NCI-H1417 treated with DMSO at 0.1 percent for 48 hours (cell line): Measurements from ENCODE around the gene MAPK7.
"Not testable (repeated sequence)": the region's sequence is repeated elsewhere in the genome, so short reads cannot be mapped to it uniquely, and the experiment has no call there.

Source experiments
- DNase-seq: peaks from one replicate; lab custom pipeline; 2025; lab: John Stamatoyannopoulos, UW

The MAPK7 gene

DNA sequence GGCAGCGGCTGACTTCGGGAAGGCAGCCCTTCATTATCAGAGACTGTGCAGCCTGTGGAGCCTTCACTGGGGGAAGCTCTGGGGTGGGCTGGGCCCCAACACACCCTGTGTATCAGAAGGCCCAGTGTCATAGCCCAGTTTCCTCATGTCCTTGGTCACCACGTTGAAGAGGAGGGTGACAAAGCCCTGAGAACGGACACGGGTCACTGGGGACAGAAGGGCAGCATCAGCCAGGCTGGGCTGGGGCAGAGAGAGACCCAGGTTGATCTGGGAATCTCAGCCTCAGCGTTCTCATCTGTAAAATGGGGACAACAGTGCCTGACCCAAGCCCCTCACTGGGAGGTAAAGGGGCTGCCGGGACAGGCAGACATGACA lies 35.1 kb upstream of the MAPK7 start:
- DNase-seq: no peak

GRCh38 chr17:19343671-19344151 lies 34.6 kb upstream of the MAPK7 start:
- no peak for DNase-seq

- no peak for DNase-seq
These were observed 33.8 kb upstream of the MAPK7 start for GRCh38 chr17:19344311-19345066.

- no peak for DNase-seq
These were observed 33.2 kb upstream of the MAPK7 start for GRCh38 chr17:19345067-19345460.

- no peak for DNase-seq
These were observed 32.6 kb upstream of the MAPK7 start for GRCh38 chr17:19345486-19346350.

DNA sequence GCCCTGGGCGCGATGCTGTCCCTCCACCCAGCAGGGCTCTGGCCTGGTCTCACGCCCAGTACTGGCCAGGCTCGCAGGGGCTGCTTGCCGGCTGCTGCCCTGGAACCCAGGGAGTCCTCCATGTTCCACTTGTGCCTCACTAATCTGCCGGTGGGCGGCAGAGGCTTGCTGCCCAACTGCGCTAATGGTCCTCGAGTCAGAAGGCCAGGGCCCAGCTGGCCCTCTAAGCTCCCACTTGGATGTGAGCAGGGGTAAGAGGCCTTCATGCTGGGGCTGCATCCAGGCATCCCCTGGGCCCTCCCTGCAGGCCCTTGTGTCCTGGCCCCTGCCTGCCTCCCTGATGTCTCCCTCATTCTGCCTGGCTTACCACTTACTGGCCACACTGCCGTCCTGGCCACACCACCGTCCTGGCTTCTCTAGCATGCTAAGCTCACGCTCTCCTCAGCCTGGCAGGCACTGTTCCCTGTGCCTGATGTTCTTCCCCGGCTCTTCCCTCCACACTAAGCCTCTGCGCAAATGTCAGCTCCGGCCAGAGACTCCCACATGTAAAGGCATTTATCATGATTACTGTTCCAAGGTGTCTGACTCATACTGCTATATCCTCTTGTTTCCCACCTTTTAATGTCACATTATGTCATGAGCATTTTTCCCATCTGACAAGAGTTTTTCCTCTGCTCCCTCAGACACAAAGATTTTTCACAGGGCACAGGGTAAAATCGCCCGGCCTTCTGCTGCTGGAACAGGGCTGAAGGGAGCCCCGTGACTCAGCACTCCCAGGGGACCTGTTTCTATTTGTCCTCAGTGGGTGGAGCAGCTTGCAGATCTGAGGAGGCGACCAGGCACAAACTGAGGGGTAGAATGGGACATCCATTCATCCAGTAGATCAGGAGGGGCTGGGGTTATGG lies 31.7 kb upstream of the MAPK7 start:
- no peak for DNase-seq

DNA sequence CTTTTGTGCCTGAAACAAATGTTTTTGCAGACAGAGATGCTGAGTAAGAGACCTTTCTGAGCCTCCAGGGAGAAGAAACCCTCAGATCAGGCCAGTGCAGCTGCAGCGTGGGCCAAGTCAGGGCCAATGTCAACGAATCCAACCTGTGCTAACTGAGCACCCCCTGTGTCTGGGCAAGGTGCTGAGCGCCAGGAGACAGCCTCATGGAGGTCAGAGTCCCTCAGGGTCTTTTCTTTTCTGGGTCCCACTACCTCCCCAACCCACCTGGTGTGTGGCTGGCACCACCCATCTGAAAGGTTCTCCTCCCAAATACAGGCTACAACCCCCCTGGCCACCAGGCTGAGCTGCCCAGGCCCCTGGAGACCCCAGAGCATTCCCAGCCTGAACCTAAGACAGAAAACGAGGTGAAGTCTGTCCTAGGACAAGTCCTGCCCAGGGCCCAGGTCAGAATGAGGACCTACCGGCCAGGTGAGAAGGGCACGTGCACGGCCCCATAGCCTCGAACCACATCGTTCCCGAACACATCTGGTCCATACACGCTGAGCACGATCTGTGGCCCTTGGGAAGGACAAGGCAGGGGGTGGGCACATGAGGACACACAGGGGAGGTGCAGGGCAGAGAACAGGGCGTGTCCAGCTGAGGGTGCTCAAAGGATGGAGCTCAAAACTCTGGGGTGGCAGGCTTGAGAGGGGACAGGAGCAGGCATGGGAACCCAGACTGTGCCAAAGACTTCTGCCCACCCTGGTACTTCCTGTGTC lies 30.8 kb upstream of the MAPK7 start:
- no peak for DNase-seq

DNA sequence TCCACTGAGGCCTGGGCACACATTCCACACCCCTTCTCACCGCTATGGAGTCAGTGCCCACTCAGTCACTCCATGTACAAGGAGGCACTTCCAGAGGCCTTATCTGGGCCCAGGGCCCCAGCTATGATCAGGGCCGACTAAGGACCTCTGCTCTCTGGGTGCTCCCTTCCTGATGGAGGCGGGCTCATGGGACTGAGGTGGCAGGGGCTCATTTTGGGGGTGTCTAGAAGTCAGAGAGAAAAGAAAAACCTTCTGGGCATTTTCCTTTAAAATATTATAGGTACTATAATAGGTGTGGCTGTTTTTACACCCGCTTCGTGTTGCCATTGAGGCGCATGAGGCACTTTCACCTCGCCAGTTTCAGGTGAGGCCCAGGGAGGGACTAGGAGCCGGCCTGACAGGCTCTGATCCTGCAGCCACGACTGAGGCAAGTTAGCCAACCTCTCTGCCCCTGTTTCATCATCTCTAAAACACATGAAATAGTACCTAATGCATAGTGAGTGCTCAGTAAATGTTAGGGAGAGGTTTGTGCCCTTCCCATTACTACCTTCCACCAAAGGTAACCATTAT lies 30.1 kb upstream of the MAPK7 start:
- no peak for DNase-seq

DNA sequence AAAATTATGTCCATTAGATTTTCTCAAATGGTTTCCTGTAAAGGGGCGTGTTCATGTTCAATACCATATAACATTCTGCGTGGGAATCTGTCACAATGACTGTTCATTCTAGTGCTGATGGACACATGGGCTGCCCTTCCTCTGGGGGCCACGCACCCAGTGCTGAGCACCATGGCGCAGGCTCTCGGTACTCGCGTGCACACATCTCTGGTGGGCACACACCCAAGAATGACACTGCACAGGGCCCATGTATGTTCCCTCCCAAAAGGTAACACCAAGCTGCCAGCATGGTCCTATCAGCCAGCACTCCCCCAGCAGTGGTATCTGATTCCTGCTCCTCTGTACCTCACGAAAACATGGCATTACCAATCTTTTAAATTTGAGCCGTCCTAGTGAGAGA lies 29.5 kb upstream of the MAPK7 start:
- no peak for DNase-seq

DNA sequence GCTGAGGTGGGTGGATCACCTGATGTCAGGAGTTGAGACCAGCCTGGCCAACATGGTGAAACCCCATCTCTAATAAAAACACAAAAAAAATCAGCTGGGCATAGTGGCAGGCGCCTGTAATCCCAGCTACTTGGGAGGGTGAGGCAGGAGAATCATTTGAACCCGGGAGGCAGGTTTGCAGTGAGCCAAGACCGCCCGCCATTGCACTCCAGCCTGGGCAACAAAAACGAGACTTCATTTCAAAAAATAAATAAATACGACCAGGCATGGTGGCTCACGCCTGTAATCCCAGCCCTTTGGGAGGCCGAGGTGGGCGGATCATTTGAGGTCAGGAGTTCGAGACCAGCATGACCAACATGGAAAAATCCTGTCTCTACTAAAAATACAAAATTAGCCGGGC lies 24.9 kb upstream of the MAPK7 start:
- DNase-seq: not testable (repeated sequence)

- DNase-seq: no peak
These were observed 23.6 kb upstream of the MAPK7 start for GRCh38 chr17:19354748-19355147.

DNA sequence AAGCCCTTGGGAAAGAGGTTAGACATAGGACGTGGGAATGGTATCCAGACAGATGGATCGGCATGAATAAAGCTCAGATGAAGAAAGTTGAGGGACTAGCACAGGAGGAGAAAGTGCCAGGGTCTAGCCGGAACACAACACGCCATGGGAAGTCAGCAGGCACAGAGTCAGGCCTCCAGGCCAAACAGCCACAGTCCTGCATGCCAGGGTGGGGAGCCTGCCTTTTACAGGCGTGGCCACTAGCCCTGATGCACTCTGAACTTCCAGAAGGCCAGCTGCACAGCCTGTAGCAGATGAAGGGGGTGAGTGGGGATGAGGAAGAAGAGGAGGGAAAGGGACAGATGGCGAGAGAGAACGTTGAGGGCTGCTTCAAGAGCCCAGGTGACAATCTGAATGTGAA lies 20.9 kb upstream of the MAPK7 start:
- no peak for DNase-seq

GRCh38 chr17:19357761-19358160 lies 20.5 kb upstream of the MAPK7 start:
- DNase-seq: no peak

- DNase-seq: no peak
These were observed 19.1 kb upstream of the MAPK7 start for GRCh38 chr17:19359151-19359550.

DNA sequence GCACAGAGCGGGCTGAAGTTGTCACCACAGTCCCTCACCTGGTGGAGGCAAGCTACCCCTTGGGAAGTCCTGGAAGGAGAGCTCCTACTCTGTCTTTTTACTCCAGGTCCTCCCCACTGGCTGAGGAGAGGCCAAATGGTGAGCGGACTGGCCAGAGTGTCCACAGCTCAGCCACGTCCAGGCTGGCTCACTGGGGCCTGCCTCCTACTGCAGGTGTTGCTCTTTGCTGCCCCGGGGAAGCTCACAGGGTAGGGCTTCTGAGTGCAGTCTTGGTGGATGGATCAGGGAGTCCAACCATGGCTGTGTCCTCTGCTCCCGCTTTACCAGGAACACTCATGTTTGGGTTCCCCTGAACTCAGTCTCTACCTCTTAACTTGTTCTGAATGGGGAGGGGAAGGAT lies 18.4 kb upstream of the MAPK7 start:
- no peak for DNase-seq

GRCh38 chr17:19360772-19361171 lies 17.5 kb upstream of the MAPK7 start:
- DNase-seq: no peak

GRCh38 chr17:19361326-19361725 lies 17.0 kb upstream of the MAPK7 start:
- DNase-seq: no peak

DNA sequence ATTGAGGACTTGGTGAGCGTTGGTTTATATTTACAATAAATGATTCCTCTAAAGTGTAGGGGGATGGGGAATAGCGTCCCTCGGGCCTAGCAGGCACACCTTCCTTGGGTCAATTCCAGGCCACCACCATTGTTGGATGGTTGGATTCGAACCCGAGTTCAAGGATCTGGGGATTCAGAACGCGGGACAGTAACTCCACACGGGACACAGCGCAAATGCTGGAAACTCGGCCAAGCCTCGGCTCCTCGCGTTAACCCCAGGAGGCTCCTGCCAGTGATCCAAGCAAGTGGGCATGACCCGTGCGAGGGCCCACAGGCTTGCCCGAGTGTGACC lies 16.4 kb upstream of the MAPK7 start:
- DNase-seq: no peak

DNA sequence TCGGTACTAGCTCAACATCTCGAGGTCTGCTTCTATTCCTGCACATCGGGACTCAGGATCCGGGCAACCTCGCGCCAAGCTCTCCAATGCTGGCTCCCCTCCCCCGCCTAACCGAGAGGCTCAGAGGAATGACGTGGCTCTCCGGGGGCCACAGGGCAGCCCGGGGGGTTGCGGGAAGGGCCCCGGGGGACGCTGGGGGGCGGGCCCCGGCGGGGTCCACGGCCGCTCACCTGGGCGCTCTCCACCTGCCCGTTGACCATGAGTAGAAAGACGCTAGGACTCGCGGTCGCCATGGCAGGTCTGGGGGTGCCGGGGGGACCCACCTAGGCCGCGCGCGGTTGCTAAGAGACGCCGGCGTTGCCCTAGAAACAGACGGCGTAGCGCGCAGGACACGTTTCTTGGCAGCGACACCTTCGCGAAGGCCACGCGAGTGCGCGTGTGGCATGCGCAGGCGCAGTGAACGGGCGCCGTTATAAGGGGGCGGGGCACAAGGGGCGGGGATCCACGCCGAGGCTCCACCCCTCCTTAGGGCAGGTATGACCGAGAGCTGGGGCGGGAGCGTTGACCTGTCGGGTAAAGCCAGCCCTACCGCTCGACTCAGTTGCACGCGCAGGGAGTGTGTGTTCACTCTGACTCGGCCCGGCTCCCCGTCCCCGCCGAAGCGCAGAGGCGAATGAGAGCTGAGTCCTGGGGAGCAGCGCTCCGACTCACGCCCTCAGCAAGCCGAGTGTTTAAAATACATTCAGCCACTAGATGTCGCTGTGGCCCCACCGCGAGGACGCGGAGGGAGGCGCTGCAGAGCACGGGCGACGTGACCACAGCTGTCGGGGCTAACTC lies 15.8 kb upstream of the MAPK7 start, which contains the start of gene B9D1:
Gene B9D1 (minus strand): TSS at position 447 of the 837 bp plus-strand sequence. CDS start 154 bp downstream, at position 293.
- peak; percentile 61 for DNase-seq

GRCh38 chr17:19363114-19363438 lies 15.2 kb upstream of the MAPK7 start:
- no peak for DNase-seq
